Neutrophil (primary cell): ENCODE results near the gene C15orf62.

Experiments
- H3K27ac ChIP-seq: fragments of 200-600 bp; sonication (generic); 2 replicates; pipeline ENCODE4 v1.5.1; 2016; ENCODE audit warnings: mild to moderate bottlenecking, moderate library complexity
- H3K27me3 ChIP-seq: fragments of 200-600 bp; sonication (generic); 2 replicates; pipeline ENCODE4 v1.6.0; 2016; ENCODE audit warnings: mild to moderate bottlenecking
- H3K36me3 ChIP-seq: fragments of 200-600 bp; sonication (generic); 2 replicates; pipeline ENCODE4 v1.5.1; 2017
- H3K4me1 ChIP-seq, 2 experiments: fragments of 200-600 bp in 1 of 2; sonication (generic) in 1 of 2; 1 replicate in 1 of 2; 2 replicates in 1 of 2; pipeline versions ENCODE4 v1.5.1 to v1.6.1; 2013 to 2016; ENCODE audit warnings: low read depth in 1 of 2, low read length in 1 of 2, mild to moderate bottlenecking in 1 of 2, moderate library complexity in 1 of 2; ENCODE audit not compliant: control insufficient read depth in 1 of 2, insufficient read depth in 1 of 2
- H3K4me3 ChIP-seq, 2 experiments: fragments of 200-600 bp in 1 of 2; sonication (generic) in 1 of 2; 1 replicate in 1 of 2; 2 replicates in 1 of 2; pipeline ENCODE4 v1.5.1; 2013 to 2016; ENCODE audit warnings: low read depth in 1 of 2, low read length in 1 of 2, mild to moderate bottlenecking in 1 of 2, moderate library complexity in 1 of 2
- H3K9me3 ChIP-seq: fragments of 200-600 bp; sonication (generic); 2 replicates; pipeline ENCODE4 v1.5.1; 2016
- CTCF ChIP-seq: fragments of 200-600 bp; sonication (generic); IDR thresholded peaks from 2 replicates; pipeline ENCODE4 v1.5.1; 2016; ENCODE audit warnings: antibody characterized with exemption

The C15orf62 gene

GRCh38 chr15:40785814-40786213 is 16.0 kb downstream of the C15orf62 start:
- no peaks in the 10 kb centered on the region for H3K27me3 ChIP-seq

GRCh38 chr15:40787344-40787841 is 17.6 kb downstream of the C15orf62 start:
- Histone ChIP-seq H3K36me3 (no peaks in the 10 kb centered on the region), H3K4me3 (no peak overlapping the region), H3K9me3 (no peaks in the 10 kb centered on the region), H3K4me1 (peaks cover 25 to 28% of the 10 kb centered on the region in 2 experiments), H3K27ac (peak overlapping the region; percentile 61), H3K27me3 (no peaks in the 10 kb centered on the region)
- no peak for TF ChIP-seq CTCF

More at GRCh38 chr15:40785814-40786213, 16.0 kb downstream of the C15orf62 start:
- no peak overlapping the region for H3K4me3 ChIP-seq
- H3K27ac ChIP-seq = no peak overlapping the region
- peaks cover 25 to 28% of the 10 kb centered on the region in 2 experiments for H3K4me1 ChIP-seq
- no peaks in the 10 kb centered on the region for H3K36me3 ChIP-seq
- TF ChIP-seq CTCF = no peak
- H3K9me3 ChIP-seq = no peaks in the 10 kb centered on the region

DNA sequence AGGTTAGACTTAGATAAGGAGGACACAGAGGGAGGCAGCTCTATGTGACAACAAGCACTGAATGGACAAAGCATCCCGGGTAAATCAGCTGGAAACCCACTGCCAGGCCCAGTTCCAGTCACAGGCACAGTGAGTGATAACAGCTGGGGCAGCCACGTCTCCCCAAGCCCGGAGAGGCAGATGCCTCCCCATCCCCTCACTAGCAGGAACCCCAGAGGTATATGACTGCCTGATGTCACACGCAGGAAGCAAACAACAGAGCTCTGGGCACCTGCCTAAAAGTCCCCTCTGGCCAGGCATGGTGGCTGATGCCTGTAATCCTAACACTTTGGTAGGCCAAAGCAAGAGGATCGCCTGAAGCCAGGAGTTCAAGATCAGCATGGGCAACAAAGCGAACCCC is 18.2 kb downstream of the C15orf62 start:
- H3K9me3 ChIP-seq = no peaks in the 10 kb centered on the region
- no peak for TF ChIP-seq CTCF
- H3K4me3 ChIP-seq = no peak overlapping the region
- H3K27me3 ChIP-seq = no peaks in the 10 kb centered on the region
- H3K27ac ChIP-seq = peak overlapping the region; percentile 61
- no peaks in the 10 kb centered on the region for H3K36me3 ChIP-seq
- H3K4me1 ChIP-seq = peaks cover 25 to 28% of the 10 kb centered on the region in 2 experiments

GRCh38 chr15:40789119-40789518 is 19.3 kb downstream of the C15orf62 start:
- Histone ChIP-seq H3K4me1 (peaks cover 25 to 28% of the 10 kb centered on the region in 2 experiments), H3K36me3 (no peaks in the 10 kb centered on the region), H3K4me3 (no peak overlapping the region), H3K9me3 (no peaks in the 10 kb centered on the region), H3K27ac (no peak overlapping the region), H3K27me3 (no peaks in the 10 kb centered on the region)
- no peak for TF ChIP-seq CTCF

DNA sequence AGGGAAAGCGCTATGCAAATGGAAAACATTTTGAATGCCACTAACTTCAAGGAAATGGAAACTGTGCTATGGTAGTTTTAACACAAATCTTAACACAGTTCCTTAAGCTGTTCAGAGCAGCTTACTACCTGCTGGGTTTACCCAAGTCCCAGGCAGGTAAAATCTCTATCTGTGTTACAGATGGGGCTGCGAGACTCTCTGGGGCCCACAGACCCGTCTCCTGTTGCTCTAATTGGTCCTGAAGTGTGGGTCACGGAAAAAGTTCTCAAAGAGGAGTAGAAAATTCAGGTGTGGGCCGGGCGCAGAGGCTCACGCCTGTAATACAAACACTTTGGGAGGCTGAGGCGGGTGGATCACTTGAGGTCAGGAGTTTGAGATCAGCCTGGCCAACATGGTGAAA is 20.2 kb downstream of the C15orf62 start:
- H3K27me3 ChIP-seq = no peaks in the 10 kb centered on the region
- TF ChIP-seq CTCF = no peak
- no peak overlapping the region for H3K27ac ChIP-seq
- no peaks in the 10 kb centered on the region for H3K36me3 ChIP-seq
- H3K4me1 ChIP-seq = peaks cover 26 to 29% of the 10 kb centered on the region in 2 experiments
- no peaks in the 10 kb centered on the region for H3K9me3 ChIP-seq
- H3K4me3 ChIP-seq = no peak overlapping the region

DNA sequence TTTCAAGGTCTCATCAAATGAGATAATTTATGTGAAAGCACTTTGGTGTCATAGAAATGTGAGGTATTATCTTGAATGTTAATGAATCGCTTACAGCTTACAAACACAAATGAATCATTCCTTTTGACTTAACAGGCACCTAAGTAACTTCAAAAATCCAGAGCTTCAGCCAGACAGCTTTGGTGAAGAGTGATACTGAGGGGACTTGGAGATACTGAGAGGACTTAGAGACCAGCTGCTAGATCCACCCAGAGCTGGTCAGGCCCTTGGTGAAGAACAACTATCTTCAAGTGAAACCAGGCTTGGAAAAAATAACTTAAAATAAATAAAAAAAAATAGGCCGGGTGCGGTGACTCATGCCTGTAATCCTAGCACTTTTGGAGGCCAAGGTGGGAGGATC is 20.9 kb downstream of the C15orf62 start:
- Histone ChIP-seq H3K27me3 (no peaks in the 10 kb centered on the region), H3K4me1 (peaks cover 32 to 35% of the 10 kb centered on the region in 2 experiments), H3K9me3 (no peaks in the 10 kb centered on the region), H3K36me3 (no peaks in the 10 kb centered on the region), H3K4me3 (no peak overlapping the region), H3K27ac (no peak overlapping the region)
- no peak for TF ChIP-seq CTCF
